NCI-H2081 (cell line): ENCODE measurements around the gene IL26.

Experiments used
- DNase-seq, 2 experiments: peaks; one replicate each; lab custom pipeline; 2025; lab: John Stamatoyannopoulos, UW

Gene IL26

DNA sequence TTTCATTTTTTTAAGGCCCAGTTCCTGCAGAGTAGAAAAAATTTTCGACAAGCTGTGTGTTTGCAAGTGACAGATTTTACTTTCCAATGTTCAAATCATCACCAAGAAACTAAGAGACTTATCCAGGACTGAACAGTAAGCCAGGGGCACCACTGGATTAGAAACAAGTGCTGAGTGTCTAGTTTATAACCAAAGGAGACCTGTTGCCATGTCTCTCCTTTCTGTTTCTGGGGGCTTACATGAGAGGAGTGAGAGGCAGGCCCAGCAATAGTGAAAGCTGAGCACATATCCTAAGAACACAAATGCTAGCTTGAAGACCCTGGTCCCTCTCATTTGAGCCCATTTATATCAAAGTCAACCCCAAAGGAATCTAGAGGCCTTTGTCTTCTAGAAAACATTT lies 69.0 kb downstream of the IL26 start:
- no peak for DNase-seq

DNA sequence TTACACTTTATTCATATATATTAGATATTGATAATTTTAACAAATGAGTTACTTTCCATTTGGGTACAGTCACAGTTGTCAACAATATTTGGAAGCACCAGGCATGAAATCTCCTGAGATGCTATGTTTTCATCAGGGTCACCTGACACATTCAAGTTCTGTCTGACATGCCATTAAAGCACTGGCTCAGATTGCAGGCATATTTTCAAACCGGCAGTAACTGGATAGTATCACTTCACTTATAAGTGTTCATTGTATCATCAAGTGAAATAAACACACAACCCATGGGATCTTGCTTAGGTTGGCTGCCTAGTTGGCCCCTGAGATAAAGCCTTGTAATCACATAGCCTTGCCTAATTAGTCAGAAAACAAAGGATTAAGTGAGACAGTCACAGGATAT lies 70.8 kb downstream of the IL26 start:
- DNase-seq = no peak
